Fibroblast of the conjunctiva (primary cell): ENCODE data around the gene GTF2F1.
"Not testable (repeated sequence)": the region's sequence is repeated elsewhere in the genome, so short reads cannot be mapped to it uniquely, and the experiment has no call there.

Experiments
- DNase-seq: peaks from one replicate; pipeline ENCODE4 v3.0.0-alpha.2; 2010; ENCODE audit warnings: low read depth

The GTF2F1 gene

GRCh38 chr19:6384381-6384780 lies 8.6 kb downstream of the GTF2F1 start:
- no peak for DNase-seq

GRCh38 chr19:6383188-6383587 lies 9.8 kb downstream of the GTF2F1 start:
- DNase-seq: no peak

GRCh38 chr19:6381030-6381750 lies 11.8 kb downstream of the GTF2F1 start:
- DNase-seq: no peak

- DNase-seq: no peak
Observed at GRCh38 chr19:6379744-6380143, 13.2 kb downstream of the GTF2F1 start.

GRCh38 chr19:6378486-6378885 lies 14.5 kb downstream of the GTF2F1 start:
- no peak for DNase-seq

- peak; percentile 41 for DNase-seq
Observed at GRCh38 chr19:6378041-6378440, 14.9 kb downstream of the GTF2F1 start.

GRCh38 chr19:6376512-6377190 lies 16.3 kb downstream of the GTF2F1 start:
- DNase-seq: no peak

- DNase-seq: no peak
Observed at GRCh38 chr19:6375411-6376010, 17.5 kb downstream of the GTF2F1 start, which contains the start of gene PSPN. TSS of gene PSPN (minus strand) at chr19:6375933. CDS start at chr19:6375849, 84 bp downstream.

GRCh38 chr19:6374711-6375410 lies 18.1 kb downstream of the GTF2F1 start:
- no peak for DNase-seq

- DNase-seq: no peak
Observed at GRCh38 chr19:6374161-6374709, 18.7 kb downstream of the GTF2F1 start.

- DNase-seq: no peak
Observed at GRCh38 chr19:6373813-6374108, 19.2 kb downstream of the GTF2F1 start.

GRCh38 chr19:6373096-6373812 lies 19.7 kb downstream of the GTF2F1 start:
- peak; percentile 99 for DNase-seq

- peak; percentile 100 for DNase-seq
Observed at GRCh38 chr19:6372594-6373095, 20.3 kb downstream of the GTF2F1 start, which contains the start of gene ALKBH7. TSS of gene ALKBH7 (plus strand) at chr19:6372794. CDS start at chr19:6372821, 27 bp downstream.

- DNase-seq: no peak
Observed at GRCh38 chr19:6364353-6364752, 28.6 kb downstream of the GTF2F1 start.

- DNase-seq: no peak
Observed at GRCh38 chr19:6362351-6362801, 30.6 kb downstream of the GTF2F1 start.

GRCh38 chr19:6362027-6362350 lies 31.0 kb downstream of the GTF2F1 start:
- no peak for DNase-seq

- not testable (repeated sequence) for DNase-seq
Observed at GRCh38 chr19:6360857-6361216, 32.1 kb downstream of the GTF2F1 start.

GRCh38 chr19:6360445-6360844 lies 32.5 kb downstream of the GTF2F1 start:
- DNase-seq: not testable (repeated sequence)

GRCh38 chr19:6359568-6360341 lies 33.2 kb downstream of the GTF2F1 start:
- no peak for DNase-seq

GRCh38 chr19:6358003-6358402 lies 35.0 kb downstream of the GTF2F1 start:
- DNase-seq: no peak

- no peak for DNase-seq
Observed at GRCh38 chr19:6357174-6357573, 35.8 kb downstream of the GTF2F1 start.
